Type B pancreatic cell (in vitro differentiated cells): ENCODE data around the gene LARGE1. TPM values are rescaled to one million over a fixed set of nuclear protein-coding genes. Genes with fewer than 3 reads are reported as not detected.

Experiments used
- DNase-seq: peaks from one replicate; pipeline ENCODE4 v3.0.0; 2021; ENCODE audit warnings: mixed read lengths; ENCODE audit not compliant: unreplicated experiment; ENCODE audit errors: extremely low spot score
- H3K27ac Mint-ChIP-seq: 2 replicates; pipeline ENCODE4 v1.8.0; 2021; ENCODE audit warnings: mild to moderate bottlenecking, mixed read lengths
- H3K27me3 Mint-ChIP-seq: 2 replicates; pipeline ENCODE4 v1.8.0; 2021; ENCODE audit warnings: mixed read lengths
- H3K36me3 Mint-ChIP-seq: 2 replicates; pipeline ENCODE4 v1.8.0; 2021; ENCODE audit warnings: mixed read lengths
- H3K4me1 Mint-ChIP-seq: one replicate; pipeline ENCODE4 v1.8.0; 2021; ENCODE audit warnings: mixed read lengths; ENCODE audit not compliant: unreplicated experiment
- H3K4me3 Mint-ChIP-seq: 2 replicates; pipeline ENCODE4 v1.8.0; 2021; ENCODE audit warnings: mild to moderate bottlenecking, mixed read lengths
- H3K9me3 Mint-ChIP-seq: 2 replicates; pipeline ENCODE4 v1.8.0; 2021; ENCODE audit warnings: mixed read lengths
- CTCF ChIP-seq: fragments of 200-600 bp; sonication (generic); conservative IDR thresholded peaks from 2 replicates; pipeline ENCODE4 v1.5.0; 2021; ENCODE audit warnings: antibody characterized with exemption, mild to moderate bottlenecking
- total RNA-seq: library from RNA; stranded (reverse); gene quantifications from 2 replicates; pipeline ENCODE4 v1.2.1, GENCODE V29; 2021; ENCODE audit warnings: low replicate concordance

LARGE1 gene
- total RNA-seq, 1 donor from 2014 or later: 96.6 TPM

GRCh38 chr22:33577862-33578411 lies 342.3 kb downstream of the LARGE1 start:
- no peaks in the 10 kb centered on the region for H3K9me3 Mint-ChIP-seq
- H3K36me3 Mint-ChIP-seq: peaks cover 8% of the 10 kb centered on the region
- no peak for TF ChIP-seq CTCF
- peaks cover 51% of the 10 kb centered on the region for H3K4me1 Mint-ChIP-seq
- no peak for DNase-seq
- no peaks in the 10 kb centered on the region for H3K27me3 Mint-ChIP-seq
- H3K4me3 Mint-ChIP-seq: peak overlapping the region; percentile 44
- H3K27ac Mint-ChIP-seq: peak overlapping the region; percentile 19

GRCh38 chr22:33576205-33576604 lies 344.1 kb downstream of the LARGE1 start:
- Mint-ChIP-seq H3K4me3 (no peak overlapping the region), H3K9me3 (no peaks in the 10 kb centered on the region), H3K4me1 (peaks cover 60% of the 10 kb centered on the region), H3K27ac (no peak overlapping the region), H3K27me3 (no peaks in the 10 kb centered on the region), H3K36me3 (peaks cover 4% of the 10 kb centered on the region)
- no peak for TF ChIP-seq CTCF
- no peak for DNase-seq

- no peaks in the 10 kb centered on the region for H3K27me3 Mint-ChIP-seq
- H3K9me3 Mint-ChIP-seq: no peaks in the 10 kb centered on the region
- H3K27ac Mint-ChIP-seq: no peak overlapping the region
- H3K4me1 Mint-ChIP-seq: peaks cover 61% of the 10 kb centered on the region
- peaks cover 4% of the 10 kb centered on the region for H3K36me3 Mint-ChIP-seq
- DNase-seq: no peak
- H3K4me3 Mint-ChIP-seq: no peak overlapping the region
- no peak for TF ChIP-seq CTCF
Observed at GRCh38 chr22:33575771-33576170, 344.5 kb downstream of the LARGE1 start.

GRCh38 chr22:33575041-33575440 lies 345.2 kb downstream of the LARGE1 start:
- Mint-ChIP-seq H3K4me1 (peaks cover 61% of the 10 kb centered on the region), H3K27me3 (no peaks in the 10 kb centered on the region), H3K9me3 (no peaks in the 10 kb centered on the region), H3K27ac (peak overlapping the region; percentile 44), H3K36me3 (peaks cover 4% of the 10 kb centered on the region), H3K4me3 (no peak overlapping the region)
- no peak for TF ChIP-seq CTCF
- no peak for DNase-seq

- Mint-ChIP-seq H3K27me3 (no peaks in the 10 kb centered on the region), H3K4me1 (peaks cover 62% of the 10 kb centered on the region), H3K27ac (peak overlapping the region; percentile 52), H3K36me3 (peaks cover 4% of the 10 kb centered on the region), H3K4me3 (peak overlapping the region; percentile 48), H3K9me3 (no peaks in the 10 kb centered on the region)
- DNase-seq: no peak
- TF ChIP-seq CTCF: no peak
Observed at GRCh38 chr22:33573479-33573878, 346.8 kb downstream of the LARGE1 start.

- peak overlapping the region; percentile 69 for H3K27ac Mint-ChIP-seq
- no peak for DNase-seq
- peaks cover 60% of the 10 kb centered on the region for H3K4me1 Mint-ChIP-seq
- peaks cover 7% of the 10 kb centered on the region for H3K36me3 Mint-ChIP-seq
- H3K9me3 Mint-ChIP-seq: no peaks in the 10 kb centered on the region
- no peak for TF ChIP-seq CTCF
- no peaks in the 10 kb centered on the region for H3K27me3 Mint-ChIP-seq
- H3K4me3 Mint-ChIP-seq: no peak overlapping the region
Observed at GRCh38 chr22:33572086-33572485, 348.2 kb downstream of the LARGE1 start.
